HG03460 (cell line): ENCODE measurements around the gene LRRK2.
A peak's percentile ranks its signal among the peaks of the same experiment; 100 is the strongest.
"Not testable (repeated sequence)": the region's sequence is repeated elsewhere in the genome, so short reads cannot be mapped to it uniquely, and the experiment has no call there.

ENCODE experiments used
- ATAC-seq: cut with Tn5 transposase; IDR thresholded peaks from one replicate; pipeline ENCODE4 v1.9.1; 2021; ENCODE audit not compliant: unreplicated experiment

LRRK2 gene

GRCh38 chr12:40244526-40245156 lies 19.8 kb downstream of the LRRK2 start:
- ATAC-seq, result not testable (repeated sequence)

GRCh38 chr12:40248034-40248433 lies 23.2 kb downstream of the LRRK2 start:
- ATAC-seq, result no peak

GRCh38 chr12:40248585-40249297 lies 23.9 kb downstream of the LRRK2 start:
- ATAC-seq, result peak; percentile 63

DNA sequence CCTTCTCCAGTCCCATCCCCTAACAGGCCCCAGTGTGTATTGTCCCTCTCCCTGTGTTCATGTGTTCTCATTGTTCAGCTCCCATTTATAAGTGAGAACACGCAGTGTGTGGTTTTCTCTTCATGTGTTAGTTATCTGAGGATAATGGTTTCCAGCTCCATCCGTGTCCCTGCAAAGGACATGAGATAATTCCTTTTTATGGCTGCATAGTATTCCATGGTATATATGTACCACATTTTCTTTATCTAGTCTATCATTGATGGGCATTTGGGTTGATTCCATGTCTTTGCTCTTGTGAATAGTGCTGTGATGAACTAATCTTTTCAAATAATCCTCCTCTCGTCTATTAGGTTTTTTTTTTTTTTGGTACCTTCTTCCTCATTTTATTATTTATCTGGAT lies 25.9 kb downstream of the LRRK2 start:
- not testable (repeated sequence) for ATAC-seq

DNA sequence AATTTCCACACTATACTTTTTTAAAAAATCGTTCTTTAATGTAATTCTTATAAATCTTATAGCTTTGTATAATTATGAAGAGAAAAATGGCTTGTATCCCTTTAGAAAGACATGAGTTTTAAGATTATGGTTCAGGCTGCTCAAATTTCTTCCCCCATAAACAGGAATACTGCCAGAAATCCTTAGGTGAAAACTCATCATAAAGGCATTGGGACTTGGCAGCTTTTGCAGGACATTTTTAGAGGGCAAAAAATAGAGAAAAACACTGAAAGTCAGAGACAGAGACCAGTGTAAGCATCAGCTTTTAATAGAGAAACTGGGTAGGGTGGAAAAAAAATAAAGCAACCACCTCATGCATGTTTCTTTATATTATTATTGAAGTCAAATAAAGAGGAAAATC lies 29.1 kb downstream of the LRRK2 start:
- ATAC-seq, result no peak

DNA sequence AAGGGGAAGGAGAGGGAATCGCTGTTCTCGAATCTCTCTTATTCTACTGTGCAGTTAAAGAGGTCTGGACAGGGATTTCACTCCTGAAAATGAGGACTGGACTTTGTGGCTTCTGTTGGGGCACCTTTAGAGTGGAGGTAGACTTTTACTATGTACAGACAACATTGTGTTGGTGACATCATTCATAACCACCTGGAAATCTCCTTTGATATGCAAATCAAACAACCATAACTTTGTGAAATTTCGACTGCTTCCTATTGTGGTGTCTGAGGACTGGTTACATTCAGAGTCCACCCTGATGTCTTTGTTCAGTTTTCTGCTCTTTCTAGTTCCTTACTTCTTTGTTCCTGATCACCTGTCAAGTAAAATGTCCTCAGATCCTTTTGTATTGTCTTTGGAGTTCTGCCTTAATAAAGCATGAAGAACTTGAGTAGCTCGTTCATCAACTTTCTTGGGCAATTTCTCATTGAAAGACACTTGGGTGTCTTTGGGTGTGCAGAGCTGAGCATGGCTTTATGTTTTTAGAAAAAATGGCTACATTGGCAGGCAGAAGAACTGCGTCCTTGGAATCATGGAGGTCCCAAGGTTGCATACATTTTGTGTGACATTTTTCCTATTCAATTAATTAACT lies 29.8 kb downstream of the LRRK2 start:
- no peak for ATAC-seq

GRCh38 chr12:40258371-40258770 lies 33.6 kb downstream of the LRRK2 start:
- no peak for ATAC-seq

DNA sequence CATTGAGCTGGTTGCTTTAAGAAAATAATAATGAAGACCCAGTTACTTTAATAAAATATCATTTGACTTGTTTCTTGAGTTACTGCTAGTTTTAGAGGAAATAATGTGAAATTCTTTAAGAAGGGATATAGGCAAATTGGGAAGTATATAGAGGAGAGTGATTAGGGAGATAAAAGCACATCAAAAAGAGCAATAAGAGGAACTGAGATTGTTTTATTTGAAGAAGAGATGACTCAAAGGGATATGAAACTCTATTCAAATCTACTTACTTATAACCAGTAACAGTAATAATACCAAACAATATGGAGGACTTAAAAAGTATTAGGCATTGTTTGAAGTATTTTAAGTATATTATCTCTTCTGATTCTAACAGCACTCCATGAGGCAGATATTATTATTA lies 37.1 kb downstream of the LRRK2 start:
- ATAC-seq, result peak; percentile 68

DNA sequence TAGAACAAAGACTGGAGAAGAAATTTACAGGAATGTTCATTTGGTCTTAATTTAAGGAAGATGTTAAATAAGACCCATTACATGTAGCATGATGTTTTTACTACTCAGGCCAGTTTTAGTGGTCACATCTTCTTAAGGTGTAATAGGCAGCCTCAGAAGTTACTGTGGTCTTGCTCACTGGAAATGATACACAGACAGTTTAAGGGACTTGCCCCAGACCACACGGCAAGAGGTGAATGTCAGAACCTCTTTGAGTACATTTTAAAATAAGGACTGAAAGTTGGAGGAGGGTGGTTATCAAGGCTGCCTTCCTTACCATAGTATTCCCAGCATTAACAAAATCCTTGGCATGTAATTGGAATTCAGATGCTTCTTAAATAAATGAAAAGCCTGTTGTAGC lies 37.9 kb downstream of the LRRK2 start:
- peak; percentile 88 for ATAC-seq

DNA sequence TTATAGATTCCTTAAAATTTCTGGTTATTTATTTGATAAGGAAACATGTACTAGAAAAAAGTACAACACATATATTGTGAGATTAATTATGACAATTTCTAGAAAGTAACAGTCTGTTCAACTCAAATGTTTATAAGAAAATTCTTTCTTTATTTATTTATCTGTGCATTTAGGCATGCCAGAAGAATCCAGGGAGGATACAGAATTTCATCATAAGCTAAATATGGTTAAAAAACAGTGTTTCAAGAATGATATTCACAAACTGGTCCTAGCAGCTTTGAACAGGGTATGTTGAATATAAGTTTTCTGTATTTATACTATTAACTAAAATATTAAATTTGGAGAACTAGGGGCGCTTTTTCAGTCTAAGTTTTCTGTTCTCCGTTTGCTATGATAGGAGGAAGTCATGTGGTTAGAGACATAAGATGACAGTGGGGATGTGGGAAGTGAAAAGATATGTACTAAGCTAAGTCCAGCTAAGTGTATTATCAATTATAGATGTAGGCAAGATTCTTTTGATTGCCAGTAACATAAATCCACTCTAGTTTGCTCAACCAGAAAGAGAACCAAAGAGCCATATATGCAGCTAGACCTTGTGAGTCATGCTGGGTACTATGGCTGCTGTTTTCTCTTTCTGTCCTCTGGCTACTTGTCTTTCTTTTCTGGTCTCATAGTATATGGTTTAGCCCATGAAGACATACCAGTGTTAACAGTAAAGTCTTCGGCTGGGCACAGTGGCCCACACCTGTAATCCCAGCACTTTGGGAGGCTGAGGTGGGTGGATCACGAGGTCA lies 39.0 kb downstream of the LRRK2 start:
- ATAC-seq, result no peak

DNA sequence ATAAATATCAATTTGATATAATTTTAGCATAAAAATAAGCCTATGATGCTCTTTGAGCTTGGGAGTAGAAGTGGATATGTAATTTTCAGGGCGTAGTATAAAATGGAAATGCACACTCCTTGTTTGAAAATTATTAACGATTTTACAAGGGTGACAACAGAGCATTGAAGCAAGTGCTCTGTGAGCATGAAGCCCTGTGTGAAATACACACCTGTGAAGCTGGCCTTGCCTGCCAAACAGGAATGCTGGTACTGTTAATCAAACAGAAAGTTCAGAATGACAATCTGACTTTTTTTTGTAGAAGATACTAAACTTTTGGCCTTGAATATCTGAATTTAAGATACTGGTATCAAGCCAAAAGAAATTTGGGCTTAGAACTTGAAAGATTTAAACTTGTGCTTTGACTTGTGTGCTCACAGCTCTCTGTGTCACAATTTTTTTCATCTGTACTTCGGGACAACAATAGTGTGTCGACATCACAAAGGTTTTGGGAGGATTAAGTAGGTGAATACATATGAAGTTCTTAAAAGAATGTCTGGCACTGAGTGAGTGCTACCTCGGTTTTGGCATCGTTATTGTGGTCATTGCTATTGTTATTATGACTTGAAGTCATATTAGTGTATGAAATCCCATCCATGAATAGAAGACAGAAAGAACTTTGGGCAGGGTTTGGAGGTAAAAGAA lies 47.3 kb downstream of the LRRK2 start:
- no peak for ATAC-seq

- ATAC-seq, result no peak
Measured at GRCh38 chr12:40281791-40282364, 57.1 kb downstream of the LRRK2 start.

- no peak for ATAC-seq
Measured at GRCh38 chr12:40286583-40286982, 61.8 kb downstream of the LRRK2 start.

DNA sequence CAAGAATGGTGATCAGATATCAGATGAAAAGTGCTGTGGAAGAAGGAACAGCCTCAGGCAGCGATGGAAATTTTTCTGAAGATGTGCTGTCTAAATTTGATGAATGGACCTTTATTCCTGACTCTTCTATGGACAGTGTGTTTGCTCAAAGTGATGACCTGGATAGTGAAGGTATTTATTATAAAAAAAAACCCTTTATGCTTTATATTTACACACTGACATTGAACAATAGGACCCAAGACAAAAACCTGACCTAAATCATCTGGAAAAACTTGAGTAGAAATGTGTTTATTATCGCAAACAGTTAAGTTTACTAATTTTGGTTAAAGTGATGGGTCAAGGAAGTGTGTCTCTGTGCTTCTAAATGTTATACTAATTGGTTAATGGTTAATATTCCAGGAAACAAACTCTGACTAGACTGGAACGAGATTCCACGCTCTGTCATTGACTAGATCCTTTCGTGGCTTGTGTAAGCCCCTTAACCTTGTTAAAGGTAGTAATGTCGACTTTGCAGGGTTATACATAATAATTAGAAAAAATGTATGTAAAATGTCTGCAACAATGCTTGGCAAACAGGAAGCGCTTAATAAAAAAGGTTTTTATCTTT lies 62.7 kb downstream of the LRRK2 start:
- no peak for ATAC-seq

DNA sequence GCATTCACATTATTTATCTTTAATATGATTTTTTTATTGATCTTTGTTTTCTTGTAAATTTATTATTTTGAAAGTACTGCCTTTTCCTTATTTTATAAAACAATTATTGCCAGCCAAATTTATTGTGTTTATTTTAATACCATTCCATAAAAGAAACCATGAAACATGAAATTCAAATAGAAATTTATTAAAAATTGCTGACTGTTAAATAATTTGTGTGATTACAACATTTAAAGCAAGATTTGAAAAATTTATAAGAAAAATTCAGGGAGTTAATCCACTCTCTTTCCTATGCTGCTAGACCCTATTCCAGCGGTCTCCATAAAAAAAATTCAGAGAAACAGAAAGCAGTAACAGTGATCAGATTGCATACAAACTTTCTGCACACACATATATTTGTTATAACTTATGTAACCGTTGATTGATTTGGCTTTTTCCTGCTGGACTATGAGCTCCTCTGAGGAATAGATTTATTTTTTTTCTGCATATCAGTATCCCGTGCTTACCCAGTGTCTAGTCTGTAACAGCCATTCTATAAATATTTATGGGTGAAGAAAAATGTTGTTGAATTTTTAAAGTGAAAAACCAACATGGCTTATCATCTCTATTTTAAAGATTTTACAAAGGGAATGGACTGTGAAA lies 68.1 kb downstream of the LRRK2 start:
- no peak for ATAC-seq

- no peak for ATAC-seq
Measured at GRCh38 chr12:40298341-40298740, 73.5 kb downstream of the LRRK2 start.

DNA sequence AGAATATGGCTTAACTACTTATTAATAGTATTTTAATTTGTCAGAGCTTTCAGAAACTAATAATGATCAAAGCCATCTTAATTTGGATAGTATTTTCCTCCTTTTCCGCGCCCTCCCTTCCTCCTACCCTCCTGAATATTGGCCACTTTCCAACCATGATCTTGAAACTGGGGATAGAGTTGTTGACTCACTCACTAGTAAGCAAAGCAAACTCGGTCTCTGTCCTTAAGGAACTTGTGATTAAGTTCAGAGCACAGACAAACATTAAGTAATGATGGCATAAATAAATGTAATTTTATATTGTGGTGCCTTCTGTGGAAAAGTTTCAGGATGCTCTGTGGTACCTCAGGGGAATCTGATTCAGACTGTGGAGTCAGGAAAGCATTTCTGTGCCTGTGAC lies 75.7 kb downstream of the LRRK2 start:
- no peak for ATAC-seq

GRCh38 chr12:40309001-40309400 lies 84.2 kb downstream of the LRRK2 start:
- no peak for ATAC-seq

- ATAC-seq, result no peak
Measured at GRCh38 chr12:40310211-40310610, 85.4 kb downstream of the LRRK2 start.

- no peak for ATAC-seq
Measured at GRCh38 chr12:40312196-40312595, 87.4 kb downstream of the LRRK2 start.
